ENCODE measurements around the gene UBASH3B. TPM values are rescaled to one million over a fixed set of nuclear protein-coding genes. Genes with fewer than 3 reads are reported as not detected.
"Not testable (repeated sequence)": the region's sequence is repeated elsewhere in the genome, so short reads cannot be mapped to it uniquely, and the experiment has no call there.

UBASH3B gene
- total RNA-seq, 4 donors from 2014 or later = 1.8 to 6.6 (median 3.4) TPM

- WGBS, 2 donors (ENCODE audit: low coverage in 1 of 2) = 48 to 67% methylated on average over 3 of the region's 3 CpGs
- H3K4me1 ChIP-seq = no peaks in the 10 kb centered on the region
Measured at GRCh38 chr11:122861631-122862030, 206.1 kb downstream of the UBASH3B start.

GRCh38 chr11:122862091-122862490, 206.6 kb downstream of the UBASH3B start:
- H3K27ac ChIP-seq = no peak overlapping the region
- no peak overlapping the region for H3K4me3 ChIP-seq
- no peaks in the 10 kb centered on the region for H3K9me3 ChIP-seq
- H3K4me1 ChIP-seq = no peaks in the 10 kb centered on the region
- ATAC-seq = no peak
- WGBS, 2 donors (ENCODE audit: low coverage in 1 of 2) = 64% methylated on average over 1 of the region's 1 CpG; no CpG with 5 or more reads in 1 of the 2 donors
- H3K36me3 ChIP-seq = no peaks in the 10 kb centered on the region
- H3K27me3 ChIP-seq = peaks cover 26% of the 10 kb centered on the region
- no peak for TF ChIP-seq POLR2A (IDR thresholded peaks at IDR 0.05)
- TF ChIP-seq CTCF (IDR thresholded peaks at IDR 0.05) = no peak
- no peak for TF ChIP-seq EP300 (IDR thresholded peaks at IDR 0.05)
- no peak for TF ChIP-seq POLR2AphosphoS5 (IDR thresholded peaks at IDR 0.05)

More at GRCh38 chr11:122861631-122862030, 206.1 kb downstream of the UBASH3B start:
- Histone ChIP-seq H3K27ac (no peak overlapping the region), H3K27me3 (peaks cover 26% of the 10 kb centered on the region), H3K4me3 (no peak overlapping the region), H3K36me3 (no peaks in the 10 kb centered on the region), H3K9me3 (no peaks in the 10 kb centered on the region)
- ATAC-seq = no peak
- TF ChIP-seq CTCF (IDR thresholded peaks at IDR 0.05) = no peak
- no peak for TF ChIP-seq POLR2AphosphoS5 (IDR thresholded peaks at IDR 0.05)
- TF ChIP-seq EP300 (IDR thresholded peaks at IDR 0.05) = no peak
- no peak for TF ChIP-seq POLR2A (IDR thresholded peaks at IDR 0.05)

- H3K4me1 ChIP-seq, H3K36me3 ChIP-seq, H3K27ac ChIP-seq, H3K4me3 ChIP-seq, ATAC-seq, H3K9me3 ChIP-seq: not testable (repeated sequence)
- peaks cover 26% of the 10 kb centered on the region for H3K27me3 ChIP-seq
- WGBS, 2 donors (ENCODE audit: low coverage in 1 of 2) = 67 to 75% methylated on average over 1 of the region's 1 CpG
Measured at GRCh38 chr11:122863154-122863553, 207.6 kb downstream of the UBASH3B start.

- WGBS, 2 donors (ENCODE audit: low coverage in 1 of 2) = 21 to 27% methylated on average over 7 of the region's 7 CpGs
- Histone ChIP-seq H3K27ac (no peak overlapping the region), H3K9me3 (no peaks in the 10 kb centered on the region), H3K4me1 (no peaks in the 10 kb centered on the region), H3K4me3 (no peak overlapping the region), H3K27me3 (peaks cover 26% of the 10 kb centered on the region), H3K36me3 (no peaks in the 10 kb centered on the region)
- TF ChIP-seq EP300 (IDR thresholded peaks at IDR 0.05) = no peak
- TF ChIP-seq POLR2AphosphoS5 (IDR thresholded peaks at IDR 0.05) = no peak
- TF ChIP-seq CTCF (IDR thresholded peaks at IDR 0.05) = peak; percentile 74 to 81 (median 77)
- TF ChIP-seq POLR2A (IDR thresholded peaks at IDR 0.05) = no peak
- ATAC-seq = no peak
Measured at GRCh38 chr11:122863704-122864326, 208.3 kb downstream of the UBASH3B start.

Small RNA genes lying within 50 kb of the gene (small RNA-seq; reads per million reads assigned to genes)
- 0 reads per million in 4 donors for gene RF01210

Other genes with a start within 250 kb of the UBASH3B start
- gene CRTAM, start 182.8 kb downstream of the UBASH3B start, total RNA-seq = not detected
- 10 to 100 TPM in 2 of 4 donors, 1 to 10 TPM in 2; 6.9 to 15.6 (median 10.2) TPM for gene JHY, start 227.0 kb downstream of the UBASH3B start, total RNA-seq

Data from gastroesophageal sphincter (tissue), 4 donors.